C4-2B (cell line): ENCODE data around the gene TSPAN11.

Experiments used
- H3K27ac ChIP-seq: fragments of 450-650 bp; 2 replicates; pipeline ENCODE4 v1.5.1; 2017
- CTCF ChIP-seq: fragments of 450-650 bp; conservative IDR thresholded peaks from 2 replicates; pipeline ENCODE4 v1.5.1; 2017; ENCODE audit warnings: mild to moderate bottlenecking
- ZFX ChIP-seq: fragments of 450-650 bp; IDR thresholded peaks from 2 replicates; pipeline ENCODE4 v1.6.1; 2017

Gene TSPAN11

GRCh38 chr12:31002361-31002725, 75.8 kb downstream of the TSPAN11 start:
- no peak for TF ChIP-seq ZFX
- TF ChIP-seq CTCF, result no peak
- no peak overlapping the region for H3K27ac ChIP-seq

- TF ChIP-seq ZFX (no peak), CTCF (no peak)
- H3K27ac ChIP-seq, result no peak overlapping the region
These were observed 76.5 kb downstream of the TSPAN11 start for GRCh38 chr12:31002999-31003398.

- no peak overlapping the region for H3K27ac ChIP-seq
- TF ChIP-seq ZFX, result no peak
- TF ChIP-seq CTCF, result no peak
These were observed 77.5 kb downstream of the TSPAN11 start for GRCh38 chr12:31003861-31004640.

GRCh38 chr12:31004666-31005065, 78.1 kb downstream of the TSPAN11 start:
- H3K27ac ChIP-seq, result no peak overlapping the region
- TF ChIP-seq ZFX (no peak), CTCF (no peak)

GRCh38 chr12:31005256-31005943, 78.9 kb downstream of the TSPAN11 start:
- no peak overlapping the region for H3K27ac ChIP-seq
- no peak for TF ChIP-seq CTCF
- TF ChIP-seq ZFX, result no peak

- H3K27ac ChIP-seq, result no peak overlapping the region
- no peak for TF ChIP-seq ZFX
- no peak for TF ChIP-seq CTCF
These were observed 79.4 kb downstream of the TSPAN11 start for GRCh38 chr12:31005944-31006361.

GRCh38 chr12:31006416-31007152, 80.0 kb downstream of the TSPAN11 start:
- no peak overlapping the region for H3K27ac ChIP-seq
- TF ChIP-seq ZFX (no peak), CTCF (no peak)
